ENCODE data around the gene PSMB2.
"Not testable (repeated sequence)": the region's sequence is repeated elsewhere in the genome, so short reads cannot be mapped to it uniquely, and the experiment has no call there.

The PSMB2 gene

GRCh38 chr1:35591211-35591610 lies 50.1 kb downstream of the PSMB2 start:
- no peak for DNase-seq

GRCh38 chr1:35590476-35591040 lies 50.8 kb downstream of the PSMB2 start:
- DNase-seq = no peak

- no peak for DNase-seq
Observed at GRCh38 chr1:35589516-35590427, 51.6 kb downstream of the PSMB2 start.

GRCh38 chr1:35588197-35588910 lies 53.0 kb downstream of the PSMB2 start:
- DNase-seq = no peak

GRCh38 chr1:35587736-35588135 lies 53.6 kb downstream of the PSMB2 start:
- no peak for DNase-seq

- DNase-seq = no peak
Observed at GRCh38 chr1:35586808-35587207, 54.5 kb downstream of the PSMB2 start.

GRCh38 chr1:35585805-35586204 lies 55.5 kb downstream of the PSMB2 start:
- not testable (repeated sequence) for DNase-seq

- no peak for DNase-seq
Observed at GRCh38 chr1:35585281-35585680, 56.0 kb downstream of the PSMB2 start.

GRCh38 chr1:35581621-35582020 lies 59.7 kb downstream of the PSMB2 start:
- not testable (repeated sequence) for DNase-seq

- no peak for DNase-seq
Observed at GRCh38 chr1:35580949-35581388, 60.4 kb downstream of the PSMB2 start.

- DNase-seq = peak; percentile 90 to 91
Observed at GRCh38 chr1:35577071-35577998, 64.0 kb downstream of the PSMB2 start.

- not testable (repeated sequence) for DNase-seq
Observed at GRCh38 chr1:35576766-35577070, 64.6 kb downstream of the PSMB2 start.

- peak; percentile 27 to 47 for DNase-seq
Observed at GRCh38 chr1:35576061-35576765, 65.1 kb downstream of the PSMB2 start.

GRCh38 chr1:35575416-35575958 lies 65.8 kb downstream of the PSMB2 start:
- no peak for DNase-seq

GRCh38 chr1:35574655-35575415 lies 66.5 kb downstream of the PSMB2 start:
- DNase-seq = no peak

- DNase-seq = no peak
Observed at GRCh38 chr1:35574125-35574654, 67.1 kb downstream of the PSMB2 start.

GRCh38 chr1:35573198-35574124 lies 67.9 kb downstream of the PSMB2 start, which contains the start of gene TFAP2E:
Gene TFAP2E (plus strand): TSS chr1:35573314. CDS start chr1:35573578, 264 bp downstream.
- no peak for DNase-seq

- no peak for DNase-seq
Observed at GRCh38 chr1:35572296-35572695, 69.0 kb downstream of the PSMB2 start.

GRCh38 chr1:35571263-35571662 lies 70.1 kb downstream of the PSMB2 start:
- DNase-seq = no peak

Data from AML-193 (cell line).